KBM-7 (cell line): ENCODE data around the gene MIF.
"Not testable (repeated sequence)": the region's sequence is repeated elsewhere in the genome, so short reads cannot be mapped to it uniquely, and the experiment has no call there.

Source experiments
- DNase-seq: peaks from one replicate; pipeline ENCODE4 v3.0.0-alpha.2; 2015
- in situ Hi-C: fragments of 300-500 bp; cut with MboI; formaldehyde crosslinking; loops from 2 replicates; pipeline ENCODE4 v1.14.3; 2020; ENCODE audit warnings: low sequenced_read_pairs, low pct_unique_long_range_greater_than_20kb, mixed read lengths

MIF gene

DNA sequence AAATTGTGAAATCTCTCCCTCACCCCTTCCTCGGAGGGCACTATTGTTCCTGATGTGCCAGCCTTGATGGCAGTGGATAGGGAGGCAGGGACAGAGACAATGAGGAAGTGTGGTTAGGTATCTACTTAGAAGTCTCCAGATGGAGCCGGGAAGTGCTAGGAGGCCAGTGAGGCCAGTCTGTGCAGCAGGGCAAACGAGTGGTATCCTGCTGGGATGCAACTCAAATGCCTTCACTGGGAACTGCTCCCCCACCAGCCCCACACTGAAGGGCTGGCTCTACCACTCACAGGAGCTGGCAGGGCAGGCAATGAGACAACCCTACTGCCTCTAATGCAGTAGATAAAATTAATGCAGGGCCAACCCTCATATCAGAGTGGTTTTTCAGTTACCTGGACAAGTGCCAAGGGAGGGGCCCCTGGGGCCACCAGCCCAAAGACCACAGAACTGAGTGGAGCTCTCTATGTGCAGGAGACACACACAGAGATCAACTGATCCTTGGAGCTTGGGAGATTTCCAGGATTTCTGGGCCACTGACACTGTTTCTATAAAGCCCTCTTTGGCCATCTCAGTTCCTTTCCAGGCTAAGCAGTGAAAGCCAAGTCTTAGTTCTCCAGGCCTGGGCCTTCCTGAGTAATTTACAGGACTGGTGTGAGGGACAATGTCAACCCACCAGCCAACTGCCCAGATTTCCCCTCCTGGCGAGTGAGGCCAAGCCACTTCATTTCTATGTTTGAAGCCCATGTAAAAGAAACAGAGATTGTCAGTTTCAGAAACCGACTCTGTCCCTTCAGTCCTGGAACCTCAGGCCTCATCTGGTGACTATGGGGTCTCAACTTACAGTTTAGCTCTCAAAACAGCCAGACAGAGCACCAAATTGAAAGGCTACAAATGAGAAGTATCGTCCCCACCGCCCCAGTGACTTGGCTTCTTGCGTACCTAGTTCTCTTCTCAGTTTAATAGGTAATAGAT is 4.1 kb downstream of the MIF start:
- in situ Hi-C loops = no loop called here
- DNase-seq = peak; percentile 28

DNA sequence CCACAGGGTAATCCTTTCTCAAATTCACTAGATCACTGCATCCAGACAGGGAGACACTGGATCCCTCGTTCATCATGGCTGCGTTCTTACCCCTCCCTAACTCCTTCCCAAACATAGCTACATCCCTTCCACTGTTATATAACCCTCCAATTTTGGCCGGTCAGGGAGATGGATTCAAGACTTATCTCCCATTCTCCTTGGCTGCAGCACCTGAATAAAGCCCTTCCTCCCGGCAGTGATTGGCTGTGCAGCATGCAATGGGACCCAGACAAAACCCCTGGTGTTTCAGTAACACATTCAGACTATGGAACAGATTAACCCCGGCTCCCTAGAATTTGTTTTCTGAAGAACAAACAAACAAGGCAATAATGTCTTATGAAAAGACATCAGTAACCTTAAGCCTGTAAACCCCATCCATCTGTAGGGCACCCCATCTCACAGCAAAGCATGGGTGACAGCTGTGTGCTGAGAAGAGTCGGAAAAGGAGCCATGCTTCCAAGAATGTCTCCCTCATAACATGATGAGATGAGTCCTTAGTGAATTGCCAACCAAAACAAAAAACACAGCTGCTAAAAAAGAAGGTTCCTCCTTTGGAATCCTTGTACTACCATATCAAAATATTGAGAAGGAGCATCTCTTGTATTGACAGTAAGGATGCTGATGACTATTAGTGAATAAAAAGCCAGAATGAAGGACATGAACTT is 5.0 kb downstream of the MIF start:
- in situ Hi-C loops = no loop called here
- no peak for DNase-seq

DNA sequence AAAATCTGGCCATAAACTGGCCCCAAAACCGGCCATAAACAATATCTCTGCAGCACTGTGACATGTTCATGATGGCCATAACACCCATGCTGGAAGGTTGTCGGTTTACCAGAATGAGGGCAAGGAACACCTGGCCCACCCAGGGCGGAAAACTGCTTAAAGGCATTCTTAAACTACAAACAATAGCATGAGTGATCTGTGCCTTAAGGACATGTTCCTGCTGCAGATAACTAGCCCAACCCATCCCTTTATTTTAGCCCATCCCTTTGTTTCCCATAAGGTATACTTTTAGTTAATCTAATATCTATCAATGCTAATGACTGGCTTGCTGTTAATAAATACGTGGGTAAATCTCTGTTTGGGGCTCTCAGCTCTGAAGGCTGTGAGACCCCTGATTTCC is 6.0 kb downstream of the MIF start:
- DNase-seq, in situ Hi-C loops: not testable (repeated sequence)

DNA sequence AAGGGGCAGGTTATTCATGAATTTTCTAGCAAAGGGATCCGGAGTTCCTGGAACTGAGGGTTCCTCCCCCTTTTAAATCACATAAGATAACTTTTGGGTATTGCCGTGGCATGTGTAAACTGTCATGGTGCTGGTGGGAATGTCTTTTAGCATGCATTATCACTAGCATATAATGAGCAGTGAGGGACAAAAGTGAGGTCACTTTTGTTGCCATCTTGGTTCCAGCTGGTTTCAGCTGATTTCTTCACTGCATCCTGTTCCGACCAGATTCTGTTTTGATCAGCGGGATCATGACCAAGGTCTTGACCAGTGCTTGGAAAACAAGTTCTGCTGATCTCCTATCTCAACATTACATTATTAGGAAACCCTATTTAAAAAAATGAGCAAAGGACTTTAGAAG is 7.4 kb downstream of the MIF start:
- in situ Hi-C loops = no loop called here
- no peak for DNase-seq

DNA sequence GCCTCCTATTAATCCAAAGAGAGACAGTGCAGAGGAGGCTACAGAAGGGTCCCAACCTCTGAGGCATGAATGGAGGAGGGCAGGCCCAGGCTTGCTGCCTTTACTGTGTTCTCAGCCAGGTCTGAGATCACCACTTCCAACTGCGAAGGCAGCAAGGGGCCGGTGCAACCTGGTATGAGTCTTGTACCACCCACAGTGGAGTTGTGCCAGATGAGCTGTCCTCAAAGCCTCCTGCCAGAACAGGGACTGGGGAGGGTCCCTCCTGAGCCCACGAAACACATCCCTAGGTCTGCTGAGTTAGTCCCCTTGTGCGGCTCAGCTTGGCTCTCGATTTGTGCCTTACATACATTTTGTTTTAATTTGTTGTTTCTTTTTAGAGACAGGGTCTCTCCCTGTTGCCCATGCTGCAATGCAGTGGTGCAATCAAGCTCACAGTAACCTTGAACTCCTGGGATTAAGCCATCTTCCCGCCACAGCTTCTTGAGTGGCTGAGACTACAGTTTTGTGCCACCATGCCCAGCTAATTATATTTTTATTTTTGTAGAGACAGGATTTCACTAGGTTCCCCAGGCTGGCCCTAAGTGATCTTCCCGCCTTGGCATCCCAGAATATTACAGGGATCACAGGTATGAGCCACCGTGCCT is 9.3 kb downstream of the MIF start:
- DNase-seq = no peak
- in situ Hi-C loops = no loop called here

DNA sequence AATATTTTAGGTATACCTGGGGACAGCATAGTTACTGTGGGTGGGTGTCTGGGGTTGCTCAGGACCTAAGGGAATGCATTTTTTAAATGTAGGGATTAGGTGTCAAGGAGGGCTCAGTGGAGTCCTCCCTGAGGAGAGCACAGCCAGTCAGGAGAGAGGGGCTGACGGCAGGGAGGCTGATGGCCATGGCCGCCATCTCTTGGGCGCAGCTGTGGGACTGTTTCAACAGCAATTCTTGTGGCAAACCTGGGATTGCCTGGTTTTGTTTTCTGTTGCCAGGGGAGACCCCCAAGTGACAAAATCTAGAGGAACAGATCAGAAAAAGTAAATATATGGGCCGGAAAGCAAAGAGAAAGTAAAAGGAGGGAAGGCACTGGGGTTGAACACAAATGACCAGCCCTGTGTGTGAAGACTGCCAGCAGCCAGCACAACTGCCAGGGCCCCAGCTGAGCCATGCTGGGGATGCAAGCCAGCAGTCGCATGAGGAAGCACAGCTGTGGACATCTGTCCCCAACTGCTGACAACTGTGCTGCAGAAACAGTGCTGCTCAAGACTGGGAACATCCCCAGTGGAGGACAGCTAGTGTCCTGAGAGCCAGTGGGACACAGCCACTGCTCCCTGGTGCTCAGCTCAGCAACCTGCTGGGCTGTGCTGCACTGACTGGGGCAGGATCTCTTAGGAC is 10.5 kb downstream of the MIF start:
- in situ Hi-C loops = no loop called here
- no peak for DNase-seq

DNA sequence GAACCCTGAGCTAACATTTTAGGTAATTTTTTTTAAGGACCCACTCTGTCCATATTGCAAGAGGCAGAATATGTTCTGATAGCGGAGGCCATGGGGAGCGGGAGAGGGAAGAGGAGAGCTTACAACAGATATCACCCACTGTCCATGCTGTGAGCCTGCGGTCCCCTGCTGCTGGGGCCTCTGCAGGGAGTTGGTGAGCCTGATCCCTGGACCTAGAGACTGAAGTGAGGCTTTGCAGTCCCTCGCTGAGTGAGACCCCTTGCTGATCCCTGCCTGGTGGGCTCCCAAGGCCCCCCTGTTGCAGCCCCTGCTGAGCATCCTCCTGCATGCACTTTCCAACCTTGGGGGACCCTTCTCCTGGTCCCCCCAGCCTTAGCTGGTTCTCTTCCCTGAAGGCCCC is 12.5 kb downstream of the MIF start:
- in situ Hi-C loops = no loop called here

DNA sequence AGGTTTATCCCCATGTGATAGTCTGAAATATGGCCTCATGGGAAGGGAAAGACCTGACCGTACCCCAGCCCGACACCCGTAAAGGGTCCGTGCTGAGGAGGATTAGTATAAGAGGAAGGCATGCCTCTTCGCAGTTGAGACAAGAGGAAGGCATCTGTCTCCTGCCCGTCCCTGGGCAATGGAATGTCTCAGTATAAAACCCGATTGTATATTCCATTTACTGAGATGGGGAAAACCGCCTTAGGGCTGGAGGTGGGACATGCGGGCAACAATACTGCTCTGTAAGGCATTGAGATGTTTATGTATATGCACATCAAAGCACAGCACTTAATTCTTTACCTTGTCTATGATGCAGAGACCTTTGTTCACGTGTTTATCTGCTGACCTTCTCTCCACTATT is 13.2 kb downstream of the MIF start:
- in situ Hi-C loops, DNase-seq: not testable (repeated sequence)

More for the DNA sequence above, 12.5 kb downstream of the MIF start:
- no peak for DNase-seq

DNA sequence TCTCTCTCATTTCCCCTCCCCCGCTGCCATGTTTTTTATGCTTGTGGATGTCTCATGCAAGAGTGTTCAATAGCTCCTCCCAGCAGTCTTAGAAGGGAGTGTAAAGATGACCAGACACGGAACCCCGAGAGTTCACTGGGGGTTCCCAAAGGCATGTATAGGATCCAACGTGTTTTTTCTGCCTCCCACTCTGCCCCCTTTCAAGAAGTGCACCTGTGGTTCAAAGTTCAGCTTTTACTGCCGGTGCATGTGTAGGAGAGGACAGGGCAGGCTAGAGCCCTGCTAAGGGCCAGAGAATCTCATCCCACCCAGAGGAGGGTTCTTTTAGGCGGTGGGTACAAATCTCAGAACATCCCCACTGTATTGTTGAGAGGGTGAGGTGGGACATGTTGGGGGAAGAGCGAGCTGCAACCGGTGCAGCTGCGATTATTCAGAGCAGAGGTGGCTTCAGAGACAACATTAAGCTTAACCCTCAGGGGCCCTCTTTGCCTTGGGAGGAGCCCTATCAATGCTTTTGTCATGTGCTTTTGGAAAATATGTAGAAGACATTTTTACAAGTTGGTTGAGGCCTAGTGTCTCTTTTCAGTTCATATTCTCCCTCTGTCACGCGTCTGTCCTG is 14.5 kb downstream of the MIF start:
- DNase-seq = no peak
- in situ Hi-C loops = no loop called here

DNA sequence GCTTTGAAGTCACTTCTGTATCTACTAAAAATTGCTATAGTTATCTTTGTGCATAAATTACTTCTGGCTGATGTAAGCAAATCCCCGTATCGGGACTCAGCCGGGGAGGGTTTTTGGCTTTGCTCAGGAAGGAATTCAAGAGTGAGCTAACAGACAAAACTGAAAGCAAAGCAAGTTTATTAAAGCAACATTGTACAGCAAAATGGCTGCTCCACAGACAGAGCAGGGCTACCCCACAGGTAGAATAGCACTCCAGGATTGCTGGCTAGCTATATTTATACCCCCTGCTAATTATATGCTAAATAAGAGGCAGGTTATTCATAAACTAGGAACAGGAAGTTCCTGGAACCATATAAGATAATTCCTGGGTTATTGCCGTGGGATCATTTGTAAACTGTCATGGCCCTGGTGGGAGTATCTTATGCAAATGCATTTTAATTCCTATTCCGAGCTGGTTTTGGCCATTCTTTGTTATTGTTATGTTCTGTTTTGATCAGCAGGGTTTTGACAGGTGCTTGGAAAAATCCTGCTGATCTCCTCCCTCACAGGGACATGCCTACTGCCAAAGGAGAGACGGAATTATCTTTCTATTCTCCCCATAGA is 15.2 kb downstream of the MIF start:
- DNase-seq = no peak
- in situ Hi-C loops = no loop called here

DNA sequence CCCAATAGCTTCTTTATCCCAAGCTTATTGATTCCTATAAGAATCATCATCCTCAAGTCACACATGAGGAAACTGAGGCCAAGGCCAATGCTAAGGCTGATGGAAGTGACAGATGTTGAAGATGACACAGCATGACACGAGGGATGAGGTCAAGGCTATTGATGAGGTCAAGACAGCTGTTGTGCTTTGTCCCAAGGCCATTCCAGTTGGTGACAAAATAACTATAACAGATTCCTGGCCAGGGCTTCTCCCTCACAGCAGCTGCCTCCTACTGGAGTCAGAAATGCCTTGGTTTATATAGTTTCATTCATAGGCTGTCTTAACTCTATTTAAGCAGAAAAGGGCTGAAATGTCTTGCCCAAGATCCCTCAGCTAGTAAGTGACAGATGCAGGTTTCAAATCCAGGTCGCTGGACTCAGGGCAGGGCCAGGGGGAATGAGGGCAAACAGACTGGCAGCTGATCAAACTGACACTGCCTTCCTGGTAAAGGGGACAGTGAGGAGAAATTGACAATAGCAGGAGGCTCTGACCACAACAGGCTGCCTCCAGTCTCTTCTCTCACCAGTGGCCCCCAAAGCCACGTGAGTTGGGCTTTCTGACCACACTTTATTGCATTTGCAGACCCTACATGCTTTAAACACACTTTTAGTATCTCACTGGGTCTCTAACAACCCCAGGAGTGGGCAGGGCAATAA is 16.5 kb downstream of the MIF start:
- in situ Hi-C loops = no loop called here
- no peak for DNase-seq

DNA sequence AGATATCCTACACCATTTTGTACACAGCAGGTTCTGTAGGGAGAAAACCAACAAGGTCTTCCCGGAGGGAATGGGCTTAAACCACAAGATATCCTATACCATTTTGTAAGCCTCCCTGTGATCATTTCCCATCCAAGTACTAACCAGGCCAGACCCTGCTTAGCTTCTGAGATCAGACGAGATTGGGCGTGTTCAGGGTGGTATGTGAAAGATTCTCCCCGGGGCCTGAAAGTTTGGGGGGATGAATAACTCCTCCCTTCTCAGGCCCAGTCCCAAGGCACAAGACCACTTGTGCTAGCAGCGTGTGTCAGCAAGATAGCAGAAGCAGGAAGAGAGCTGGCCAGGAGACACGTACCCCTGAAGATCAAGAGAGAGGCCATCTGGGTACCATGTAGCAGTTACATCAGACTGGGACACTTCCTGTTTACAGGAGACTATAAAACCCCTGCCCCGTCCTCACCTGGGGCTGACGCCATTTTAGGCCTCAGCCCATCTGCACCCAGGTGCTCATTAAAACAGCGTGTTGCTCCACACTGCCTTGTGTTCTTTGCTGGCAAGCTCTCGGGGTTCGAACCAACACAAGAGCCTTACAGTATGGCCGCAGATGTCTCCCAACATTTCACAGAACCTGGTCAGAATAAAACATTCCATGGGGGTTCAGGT is 17.3 kb downstream of the MIF start:
- DNase-seq = no peak
- in situ Hi-C loops = no loop called here

DNA sequence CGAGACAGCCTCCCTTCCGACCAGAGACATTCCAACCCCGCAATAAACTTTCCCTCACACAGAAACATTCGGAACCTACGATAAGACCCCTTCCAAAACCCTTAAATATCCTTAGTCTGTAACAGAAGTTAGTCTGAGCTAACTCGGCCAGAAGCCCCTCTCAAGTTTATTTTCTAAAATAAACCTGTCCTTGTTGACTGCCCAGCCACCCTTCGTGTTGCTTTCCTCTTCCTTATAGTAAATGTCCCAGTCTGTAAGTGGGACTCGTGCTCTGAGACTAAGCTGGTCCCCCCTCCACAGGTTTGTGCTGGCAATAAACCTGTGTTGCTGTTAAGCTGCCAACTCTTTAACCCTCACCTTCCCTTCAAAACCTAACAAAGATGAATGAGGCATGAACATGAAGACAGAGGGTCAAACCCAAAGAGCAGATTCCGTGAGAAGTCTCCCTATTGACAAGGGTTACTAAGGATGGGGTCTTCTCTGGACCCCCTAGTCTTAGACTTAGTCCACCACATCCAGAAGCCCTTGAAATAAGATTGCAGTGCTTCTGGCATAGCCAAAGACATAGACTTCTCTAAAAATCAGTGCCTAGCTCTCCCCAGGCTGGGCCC is 18.2 kb downstream of the MIF start:
- DNase-seq = no peak
- in situ Hi-C loops = no loop called here

DNA sequence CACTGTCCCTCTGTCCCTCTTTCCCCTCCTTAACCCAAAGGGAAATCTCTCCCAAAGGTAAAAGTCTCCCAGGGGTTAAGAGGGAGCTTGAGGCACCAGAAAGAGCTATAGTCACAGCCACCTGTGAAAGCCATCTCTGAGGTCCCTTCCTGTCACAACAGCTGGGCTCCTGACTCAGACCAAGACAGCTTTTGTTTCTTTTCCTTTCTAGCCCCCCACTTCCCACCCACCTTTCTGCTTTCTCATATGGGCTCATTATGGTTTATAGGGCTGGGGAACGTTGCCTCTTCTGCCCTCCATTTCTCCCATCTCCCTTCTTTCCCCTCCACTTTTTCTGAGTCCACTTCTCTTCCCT is 19.1 kb downstream of the MIF start:
- no peak for DNase-seq
- in situ Hi-C loops = no loop called here

DNA sequence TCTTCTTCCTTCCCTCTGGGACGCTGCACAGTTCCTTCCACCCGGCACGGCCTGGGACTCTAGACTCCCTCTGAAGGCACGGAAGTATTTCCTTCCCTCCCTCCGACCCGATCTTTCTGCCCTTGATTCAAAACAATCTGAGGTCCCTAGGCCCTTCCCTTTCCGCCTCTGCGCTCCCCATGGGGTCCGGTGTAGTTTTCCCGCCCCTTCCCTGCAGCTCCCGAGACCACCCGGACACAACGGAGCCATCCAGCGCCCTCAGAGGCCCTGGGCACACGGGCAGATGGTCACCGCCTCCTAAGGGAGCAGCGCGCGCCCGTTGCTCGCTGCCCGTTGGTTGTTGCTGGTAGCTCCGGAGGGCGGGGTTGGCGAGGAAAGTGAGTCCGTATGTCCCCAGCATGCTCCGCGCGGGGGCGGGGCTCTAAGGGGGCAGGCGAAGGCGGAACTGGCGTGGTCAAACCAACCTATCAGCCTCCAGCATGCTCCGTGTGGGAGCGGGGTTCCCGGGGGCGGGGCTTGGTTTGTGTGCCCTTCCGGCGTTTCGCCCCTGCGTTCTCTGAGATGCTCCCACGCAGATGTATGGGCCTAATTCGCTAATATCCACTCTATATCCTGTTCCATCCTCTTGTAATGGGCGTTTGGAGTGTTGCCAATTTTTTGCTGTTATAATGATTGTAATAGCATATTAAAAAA is 19.6 kb downstream of the MIF start:
- DNase-seq = peak; percentile 99
- in situ Hi-C loops = no loop called here

DNA sequence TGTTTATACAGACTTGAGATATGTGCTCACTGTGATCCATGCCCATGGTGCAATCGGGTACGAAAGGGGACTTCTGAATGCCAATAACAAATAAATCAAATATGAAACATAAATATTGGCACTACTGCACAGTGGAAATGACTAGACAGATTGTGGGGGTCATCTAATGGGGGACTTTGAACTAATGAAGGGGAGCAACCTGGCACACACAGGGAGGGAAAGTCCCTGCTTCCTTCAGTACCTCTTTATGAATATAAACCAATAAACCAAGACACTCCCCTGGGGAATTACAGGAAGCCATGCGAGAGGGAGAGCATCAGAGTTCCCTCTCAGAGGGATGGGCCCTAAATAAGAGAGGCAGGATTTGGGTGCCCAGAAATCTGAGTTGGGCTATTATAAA is 21.1 kb downstream of the MIF start:
- DNase-seq = no peak
- in situ Hi-C loops = no loop called here

DNA sequence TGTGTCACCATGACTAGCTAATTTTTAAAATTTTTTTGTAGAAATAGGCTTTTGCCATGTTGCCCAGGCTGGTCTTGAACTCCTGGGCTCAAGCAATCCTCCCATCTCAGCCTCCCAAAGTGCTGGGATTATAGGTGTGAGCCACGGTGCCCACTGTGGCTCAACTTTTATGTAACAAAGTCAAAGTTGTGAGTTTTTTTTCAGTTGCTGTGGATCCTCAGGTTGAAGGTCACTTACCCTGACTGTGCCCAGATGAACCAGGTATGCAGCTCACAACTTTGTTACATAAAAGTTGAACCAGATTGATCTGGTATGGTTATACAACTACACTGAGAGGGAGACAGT is 26.1 kb downstream of the MIF start:
- in situ Hi-C loops, DNase-seq: not testable (repeated sequence)
